ENCODE data around the gene KCNAB1. TPM values are rescaled to one million over a fixed set of nuclear protein-coding genes. Genes with fewer than 3 reads are reported as not detected.

KCNAB1 gene
- total and polyA plus RNA-seq, 4 donors: 8.9 to 45.8 (median 17.8) TPM

DNA sequence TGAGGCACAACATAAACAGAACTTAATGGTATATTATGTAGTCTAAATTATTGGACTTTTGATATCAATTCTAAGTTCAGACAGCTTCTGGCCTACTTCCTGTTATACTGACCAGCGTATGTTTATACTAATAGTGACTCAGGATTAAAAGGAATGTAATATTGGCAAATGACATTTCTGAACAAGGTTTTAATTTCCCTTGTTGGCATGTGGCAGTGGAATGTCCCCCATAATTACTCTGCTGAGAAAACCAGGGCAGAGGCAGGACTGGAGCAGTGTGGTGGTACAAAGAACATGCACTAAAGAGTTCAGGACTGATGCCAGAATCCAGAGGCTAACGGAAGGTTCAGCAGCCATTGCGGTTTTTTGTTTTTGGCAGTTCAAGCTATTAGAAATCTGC, 184.0 kb downstream of the KCNAB1 start:
- ATAC-seq (ENCODE audit: low FRiP score): no peak
- H3K4me3 ChIP-seq (ENCODE audit: low read length in 2 of 2): no peak overlapping the region
- 4 to 5% methylated on average over 3 of the region's 3 CpGs for WGBS, 2 donors
- no peak for DNase-seq
- H3K4me1 ChIP-seq (ENCODE audit: control insufficient read depth in 1 of 2, insufficient read depth in 2 of 2, low read length in 2 of 2): peaks cover 9 to 15% of the 10 kb centered on the region in 2 donors
- no peaks in the 10 kb centered on the region for H3K27me3 ChIP-seq (ENCODE audit: control insufficient read depth in 1 of 2, insufficient read depth in 2 of 2, low read length in 1 of 2)
- H3K36me3 ChIP-seq (ENCODE audit: control insufficient read depth in 1 of 2, insufficient read depth in 2 of 2, low read length in 1 of 2): no peaks in the 10 kb centered on the region
- intact Hi-C loops (cut with DNase I): no loop called here
- no peaks in the 10 kb centered on the region for H3K9me3 ChIP-seq (ENCODE audit: control insufficient read depth, low read length)
- H3K27ac ChIP-seq (ENCODE audit: low read depth in 1 of 2, low read length in 2 of 2): peak overlapping the region; percentile 36 to 51

- intact Hi-C loops (cut with DNase I): loop anchor here in 1 of 2 donors (5.0 kb wide), 2 partner anchors 47 to 77 kb away; no protein-coding TSS in a partner anchor
- no peak for DNase-seq
- no peaks in the 10 kb centered on the region for H3K36me3 ChIP-seq (ENCODE audit: control insufficient read depth in 1 of 2, insufficient read depth in 2 of 2, low read length in 1 of 2)
- 98 to 100% methylated on average over 1 of the region's 1 CpG for WGBS, 2 donors
- ATAC-seq (ENCODE audit: low FRiP score): no peak
- H3K9me3 ChIP-seq (ENCODE audit: control insufficient read depth, low read length): no peaks in the 10 kb centered on the region
- H3K27ac ChIP-seq (ENCODE audit: low read depth in 1 of 2, low read length in 2 of 2): no peak overlapping the region
- H3K4me1 ChIP-seq (ENCODE audit: control insufficient read depth in 1 of 2, insufficient read depth in 2 of 2, low read length in 2 of 2): peaks cover 9 to 15% of the 10 kb centered on the region in 2 donors
- no peaks in the 10 kb centered on the region for H3K27me3 ChIP-seq (ENCODE audit: control insufficient read depth in 1 of 2, insufficient read depth in 2 of 2, low read length in 1 of 2)
- H3K4me3 ChIP-seq (ENCODE audit: low read length in 2 of 2): no peak overlapping the region
Measured at GRCh38 chr3:156305672-156306071, 185.3 kb downstream of the KCNAB1 start.

- no peaks in the 10 kb centered on the region for H3K36me3 ChIP-seq (ENCODE audit: control insufficient read depth in 1 of 2, insufficient read depth in 2 of 2, low read length in 1 of 2)
- intact Hi-C loops (cut with DNase I): loop anchor here in 1 of 2 donors (5.0 kb wide), 2 partner anchors 45 to 75 kb away; no protein-coding TSS in a partner anchor
- DNase-seq (peak; percentile 90 to 93), ATAC-seq (ENCODE audit: low FRiP score) (peak; percentile 53)
- peak overlapping the region in 1 of 2 donors; percentile 68 for H3K27ac ChIP-seq (ENCODE audit: low read depth in 1 of 2, low read length in 2 of 2)
- H3K4me3 ChIP-seq (ENCODE audit: low read length in 2 of 2): no peak overlapping the region
- H3K27me3 ChIP-seq (ENCODE audit: control insufficient read depth in 1 of 2, insufficient read depth in 2 of 2, low read length in 1 of 2): no peaks in the 10 kb centered on the region
- H3K9me3 ChIP-seq (ENCODE audit: control insufficient read depth, low read length): no peaks in the 10 kb centered on the region
- H3K4me1 ChIP-seq (ENCODE audit: control insufficient read depth in 1 of 2, insufficient read depth in 2 of 2, low read length in 2 of 2): peaks cover 9 to 14% of the 10 kb centered on the region in 2 donors
- WGBS, 2 donors: 10 to 14% methylated on average over 4 of the region's 4 CpGs
Measured at GRCh38 chr3:156307704-156308103, 187.3 kb downstream of the KCNAB1 start.

DNA sequence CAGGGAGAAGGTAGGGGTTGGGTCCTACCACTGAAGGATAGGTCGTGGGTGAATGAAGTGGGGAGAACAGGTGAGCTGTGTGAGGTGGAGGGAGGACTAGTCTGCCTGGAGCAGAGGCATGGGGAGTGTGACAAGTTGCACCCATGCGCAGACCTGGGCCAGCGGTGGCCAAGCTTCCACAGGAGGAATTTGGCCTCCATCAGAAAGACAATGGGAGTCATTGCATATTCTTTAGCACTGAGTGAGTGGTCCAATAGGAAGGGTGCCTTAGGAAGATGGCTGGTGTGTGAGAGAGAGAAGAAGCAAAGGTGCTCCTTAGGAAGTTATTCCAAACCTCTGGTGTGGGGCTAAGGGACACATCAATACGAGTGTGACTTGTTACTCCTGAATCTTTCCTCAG, 191.1 kb downstream of the KCNAB1 start:
- H3K4me3 ChIP-seq (ENCODE audit: low read length in 2 of 2): no peak overlapping the region
- H3K4me1 ChIP-seq (ENCODE audit: control insufficient read depth in 1 of 2, insufficient read depth in 2 of 2, low read length in 2 of 2): peaks cover 0 to 7% of the 10 kb centered on the region in 2 donors
- ATAC-seq (ENCODE audit: low FRiP score) (no peak), DNase-seq (no peak)
- no peaks in the 10 kb centered on the region for H3K36me3 ChIP-seq (ENCODE audit: control insufficient read depth in 1 of 2, insufficient read depth in 2 of 2, low read length in 1 of 2)
- 95 to 98% methylated on average over 4 of the region's 4 CpGs for WGBS, 2 donors
- no peaks in the 10 kb centered on the region for H3K9me3 ChIP-seq (ENCODE audit: control insufficient read depth, low read length)
- no peaks in the 10 kb centered on the region for H3K27me3 ChIP-seq (ENCODE audit: control insufficient read depth in 1 of 2, insufficient read depth in 2 of 2, low read length in 1 of 2)
- intact Hi-C loops (cut with DNase I): no loop called here
- no peak overlapping the region for H3K27ac ChIP-seq (ENCODE audit: low read depth in 1 of 2, low read length in 2 of 2)

GRCh38 chr3:156311930-156312329, 191.6 kb downstream of the KCNAB1 start:
- no peak overlapping the region for H3K27ac ChIP-seq (ENCODE audit: low read depth in 1 of 2, low read length in 2 of 2)
- no peaks in the 10 kb centered on the region for H3K9me3 ChIP-seq (ENCODE audit: control insufficient read depth, low read length)
- H3K4me3 ChIP-seq (ENCODE audit: low read length in 2 of 2): no peak overlapping the region
- ATAC-seq (ENCODE audit: low FRiP score) (no peak), DNase-seq (no peak)
- H3K4me1 ChIP-seq (ENCODE audit: control insufficient read depth in 1 of 2, insufficient read depth in 2 of 2, low read length in 2 of 2): peaks cover 0 to 7% of the 10 kb centered on the region in 2 donors
- no peaks in the 10 kb centered on the region for H3K27me3 ChIP-seq (ENCODE audit: control insufficient read depth in 1 of 2, insufficient read depth in 2 of 2, low read length in 1 of 2)
- intact Hi-C loops (cut with DNase I): no loop called here
- WGBS, 2 donors: 90 to 94% methylated on average over 5 of the region's 5 CpGs
- no peaks in the 10 kb centered on the region for H3K36me3 ChIP-seq (ENCODE audit: control insufficient read depth in 1 of 2, insufficient read depth in 2 of 2, low read length in 1 of 2)

- ATAC-seq (ENCODE audit: low FRiP score): no peak
- Histone ChIP-seq H3K4me3 (ENCODE audit: low read length in 2 of 2) (no peak overlapping the region), H3K9me3 (ENCODE audit: control insufficient read depth, low read length) (no peaks in the 10 kb centered on the region), H3K36me3 (ENCODE audit: control insufficient read depth in 1 of 2, insufficient read depth in 2 of 2, low read length in 1 of 2) (no peaks in the 10 kb centered on the region), H3K27me3 (ENCODE audit: control insufficient read depth in 1 of 2, insufficient read depth in 2 of 2, low read length in 1 of 2) (no peaks in the 10 kb centered on the region), H3K27ac (ENCODE audit: low read depth in 1 of 2, low read length in 2 of 2) (no peak overlapping the region), H3K4me1 (ENCODE audit: control insufficient read depth in 1 of 2, insufficient read depth in 2 of 2, low read length in 2 of 2) (no peaks in the 10 kb centered on the region)
- WGBS, 2 donors: 94 to 97% methylated on average over 1 of the region's 1 CpG
- intact Hi-C loops (cut with DNase I): no loop called here
- DNase-seq: no peak
Measured at GRCh38 chr3:156316076-156316475, 195.7 kb downstream of the KCNAB1 start.

DNA sequence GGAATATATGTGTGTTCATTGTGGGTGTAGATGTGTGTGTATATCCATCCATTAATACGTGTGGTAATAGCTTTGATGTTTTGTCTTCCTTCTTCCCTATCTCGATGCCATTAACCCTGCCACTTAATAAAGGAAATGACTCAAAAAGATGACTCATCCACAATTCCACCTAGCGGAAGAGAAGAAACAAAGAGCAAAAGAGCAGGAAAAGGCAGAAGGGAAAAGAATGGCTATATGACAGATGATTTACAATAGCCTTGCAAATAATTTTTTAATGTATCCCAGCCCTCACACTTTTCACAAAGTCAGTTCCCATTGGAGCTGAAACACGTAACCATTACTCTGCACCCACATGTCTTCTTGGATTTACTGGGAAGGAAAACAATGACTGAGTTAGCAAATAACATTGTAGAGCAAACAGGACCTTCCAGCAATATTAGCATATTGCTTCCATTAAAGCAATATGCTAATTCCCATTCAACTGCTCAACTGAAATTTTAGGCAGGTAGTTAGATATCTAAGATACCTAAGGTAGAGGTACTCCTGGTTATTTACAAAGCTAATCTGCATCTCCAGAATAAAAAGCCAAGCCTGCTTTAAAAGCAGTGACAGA, 197.2 kb downstream of the KCNAB1 start:
- no peak for ATAC-seq (ENCODE audit: low FRiP score)
- no peak for DNase-seq
- no peaks in the 10 kb centered on the region for H3K36me3 ChIP-seq (ENCODE audit: control insufficient read depth in 1 of 2, insufficient read depth in 2 of 2, low read length in 1 of 2)
- H3K4me1 ChIP-seq (ENCODE audit: control insufficient read depth in 1 of 2, insufficient read depth in 2 of 2, low read length in 2 of 2): no peaks in the 10 kb centered on the region
- H3K4me3 ChIP-seq (ENCODE audit: low read length in 2 of 2): no peak overlapping the region
- no peaks in the 10 kb centered on the region for H3K27me3 ChIP-seq (ENCODE audit: control insufficient read depth in 1 of 2, insufficient read depth in 2 of 2, low read length in 1 of 2)
- H3K9me3 ChIP-seq (ENCODE audit: control insufficient read depth, low read length): no peaks in the 10 kb centered on the region
- WGBS, 2 donors: 55 to 59% methylated on average over 4 of the region's 4 CpGs
- no peak overlapping the region for H3K27ac ChIP-seq (ENCODE audit: low read depth in 1 of 2, low read length in 2 of 2)
- intact Hi-C loops (cut with DNase I): no loop called here

DNA sequence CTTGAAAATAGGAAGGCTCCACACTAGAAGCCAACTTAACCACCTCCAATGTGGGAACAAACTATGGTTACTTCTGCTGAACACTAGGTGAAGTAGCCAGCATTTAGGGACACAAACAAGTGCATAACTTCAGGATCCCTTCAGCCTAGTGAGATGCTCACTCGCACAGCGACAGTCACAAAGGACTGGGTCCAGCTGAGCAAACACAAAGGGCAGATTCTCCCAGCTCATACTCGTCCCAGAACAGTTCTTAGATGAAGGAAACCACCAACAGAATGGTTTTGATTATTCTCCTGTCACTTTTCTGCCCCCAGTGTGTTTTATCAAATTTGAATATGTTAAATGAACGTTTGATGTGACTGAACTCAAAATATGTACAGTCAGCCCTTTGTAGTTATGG, 201.6 kb downstream of the KCNAB1 start:
- 86% methylated on average over 4 of the region's 4 CpGs for WGBS, 2 donors
- H3K27me3 ChIP-seq (ENCODE audit: control insufficient read depth in 1 of 2, insufficient read depth in 2 of 2, low read length in 1 of 2): no peaks in the 10 kb centered on the region
- no peak for ATAC-seq (ENCODE audit: low FRiP score)
- no peaks in the 10 kb centered on the region for H3K9me3 ChIP-seq (ENCODE audit: control insufficient read depth, low read length)
- no peaks in the 10 kb centered on the region for H3K36me3 ChIP-seq (ENCODE audit: control insufficient read depth in 1 of 2, insufficient read depth in 2 of 2, low read length in 1 of 2)
- intact Hi-C loops (cut with DNase I): no loop called here
- no peak overlapping the region for H3K4me3 ChIP-seq (ENCODE audit: low read length in 2 of 2)
- DNase-seq: no peak
- H3K4me1 ChIP-seq (ENCODE audit: control insufficient read depth in 1 of 2, insufficient read depth in 2 of 2, low read length in 2 of 2): no peaks in the 10 kb centered on the region
- no peak overlapping the region for H3K27ac ChIP-seq (ENCODE audit: low read depth in 1 of 2, low read length in 2 of 2)

DNA sequence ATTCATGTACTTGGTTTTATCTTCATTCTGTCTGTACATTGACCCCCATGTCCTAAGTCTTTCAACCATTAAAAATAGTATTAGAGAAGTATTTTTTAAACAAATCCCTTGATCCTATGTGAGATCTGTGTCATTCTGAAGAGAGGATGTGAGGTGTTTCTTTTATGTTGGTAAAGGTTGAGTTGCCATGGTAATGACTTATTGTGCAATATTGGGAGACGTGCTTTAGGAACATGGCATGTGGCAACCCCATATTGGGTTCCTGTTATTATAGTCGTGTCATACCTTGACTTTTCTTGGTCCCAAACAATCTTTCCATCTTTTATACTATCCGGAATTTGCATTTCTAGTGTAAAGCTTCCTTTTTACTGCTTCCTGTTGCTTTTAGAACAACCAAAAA, 203.1 kb downstream of the KCNAB1 start:
- ATAC-seq (ENCODE audit: low FRiP score): no peak
- Histone ChIP-seq H3K4me3 (ENCODE audit: low read length in 2 of 2) (no peak overlapping the region), H3K36me3 (ENCODE audit: control insufficient read depth in 1 of 2, insufficient read depth in 2 of 2, low read length in 1 of 2) (no peaks in the 10 kb centered on the region), H3K4me1 (ENCODE audit: control insufficient read depth in 1 of 2, insufficient read depth in 2 of 2, low read length in 2 of 2) (no peaks in the 10 kb centered on the region), H3K27ac (ENCODE audit: low read depth in 1 of 2, low read length in 2 of 2) (no peak overlapping the region), H3K9me3 (ENCODE audit: control insufficient read depth, low read length) (no peaks in the 10 kb centered on the region), H3K27me3 (ENCODE audit: control insufficient read depth in 1 of 2, insufficient read depth in 2 of 2, low read length in 1 of 2) (no peaks in the 10 kb centered on the region)
- intact Hi-C loops (cut with DNase I): no loop called here
- WGBS, 2 donors: 83 to 89% methylated on average over 3 of the region's 3 CpGs
- no peak for DNase-seq

Measured in aorta (tissue), 5 donors.